ENCODE data around the gene AP2S1.
"Not testable (repeated sequence)": the region's sequence is repeated elsewhere in the genome, so short reads cannot be mapped to it uniquely, and the experiment has no call there.

AP2S1 gene

DNA sequence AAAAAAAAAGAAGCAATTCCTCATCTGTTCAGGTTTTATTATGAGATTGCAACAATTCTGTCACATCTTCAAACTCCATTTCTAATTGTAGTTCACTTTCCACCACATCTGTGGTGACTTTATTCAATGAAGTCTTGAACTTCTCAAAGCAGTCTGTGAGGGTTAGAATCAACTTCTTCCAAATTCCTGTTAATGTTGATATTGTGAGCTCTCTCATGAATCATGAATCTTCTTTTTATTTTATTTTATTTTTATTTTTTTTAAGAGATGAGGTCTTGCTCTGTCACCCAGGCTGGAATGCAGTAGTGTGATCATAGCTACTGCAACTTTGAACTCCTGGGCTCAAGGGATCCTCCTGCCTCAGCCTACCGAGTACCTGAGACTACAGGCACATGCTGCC is 29.8 kb upstream of the AP2S1 start:
- in situ Hi-C loops (cut with HindIII; ENCODE audit: low sequenced_read_pairs), result no loop called here
- no peak for DNase-seq (ENCODE audit: low read depth)
- no peak overlapping the region for H3K4me3 ChIP-seq (ENCODE audit: low read depth, low read length)
- TF ChIP-seq, protein P1, sequence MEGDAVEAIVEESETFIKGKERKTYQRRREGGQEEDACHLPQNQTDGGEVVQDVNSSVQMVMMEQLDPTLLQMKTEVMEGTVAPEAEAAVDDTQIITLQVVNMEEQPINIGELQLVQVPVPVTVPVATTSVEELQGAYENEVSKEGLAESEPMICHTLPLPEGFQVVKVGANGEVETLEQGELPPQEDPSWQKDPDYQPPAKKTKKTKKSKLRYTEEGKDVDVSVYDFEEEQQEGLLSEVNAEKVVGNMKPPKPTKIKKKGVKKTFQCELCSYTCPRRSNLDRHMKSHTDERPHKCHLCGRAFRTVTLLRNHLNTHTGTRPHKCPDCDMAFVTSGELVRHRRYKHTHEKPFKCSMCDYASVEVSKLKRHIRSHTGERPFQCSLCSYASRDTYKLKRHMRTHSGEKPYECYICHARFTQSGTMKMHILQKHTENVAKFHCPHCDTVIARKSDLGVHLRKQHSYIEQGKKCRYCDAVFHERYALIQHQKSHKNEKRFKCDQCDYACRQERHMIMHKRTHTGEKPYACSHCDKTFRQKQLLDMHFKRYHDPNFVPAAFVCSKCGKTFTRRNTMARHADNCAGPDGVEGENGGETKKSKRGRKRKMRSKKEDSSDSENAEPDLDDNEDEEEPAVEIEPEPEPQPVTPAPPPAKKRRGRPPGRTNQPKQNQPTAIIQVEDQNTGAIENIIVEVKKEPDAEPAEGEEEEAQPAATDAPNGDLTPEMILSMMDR (IDR thresholded peaks at IDR 0.05; ENCODE audit: low read depth, low read length, missing control alignments), result no peak

GRCh38 chr19:46878613-46879375 is 28.1 kb upstream of the AP2S1 start:
- TF ChIP-seq, protein P1 (IDR thresholded peaks at IDR 0.05; ENCODE audit: low read depth, low read length, missing control alignments), result no peak
- in situ Hi-C loops (cut with HindIII; ENCODE audit: low sequenced_read_pairs), result no loop called here
- no peak overlapping the region for H3K4me3 ChIP-seq (ENCODE audit: low read depth, low read length)
- DNase-seq (ENCODE audit: low read depth), result peak; percentile 76

DNA sequence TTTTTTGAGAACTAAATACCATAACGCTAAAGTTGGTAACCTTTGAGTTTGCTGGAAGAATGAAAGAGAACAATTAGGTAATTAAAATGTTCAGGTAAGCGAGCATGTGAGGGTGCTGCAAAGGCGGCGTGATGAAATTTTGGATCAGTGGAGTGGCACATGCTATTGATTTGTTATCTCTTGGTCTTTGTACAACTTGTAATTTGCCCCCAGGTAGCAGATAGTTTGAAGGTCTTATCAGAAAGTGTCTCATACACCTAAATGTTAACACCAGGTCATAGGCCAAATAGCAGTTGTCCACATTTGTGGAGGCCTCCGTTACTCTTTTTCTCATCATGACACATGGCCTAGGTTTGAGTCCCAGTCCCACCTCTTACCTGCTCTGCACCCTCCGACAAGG is 25.0 kb upstream of the AP2S1 start:
- in situ Hi-C loops (cut with HindIII; ENCODE audit: low sequenced_read_pairs), result no loop called here
- no peak for DNase-seq (ENCODE audit: low read depth)
- TF ChIP-seq, protein P1 (IDR thresholded peaks at IDR 0.05; ENCODE audit: low read depth, low read length, missing control alignments), result no peak
- no peak overlapping the region for H3K4me3 ChIP-seq (ENCODE audit: low read depth, low read length)

DNA sequence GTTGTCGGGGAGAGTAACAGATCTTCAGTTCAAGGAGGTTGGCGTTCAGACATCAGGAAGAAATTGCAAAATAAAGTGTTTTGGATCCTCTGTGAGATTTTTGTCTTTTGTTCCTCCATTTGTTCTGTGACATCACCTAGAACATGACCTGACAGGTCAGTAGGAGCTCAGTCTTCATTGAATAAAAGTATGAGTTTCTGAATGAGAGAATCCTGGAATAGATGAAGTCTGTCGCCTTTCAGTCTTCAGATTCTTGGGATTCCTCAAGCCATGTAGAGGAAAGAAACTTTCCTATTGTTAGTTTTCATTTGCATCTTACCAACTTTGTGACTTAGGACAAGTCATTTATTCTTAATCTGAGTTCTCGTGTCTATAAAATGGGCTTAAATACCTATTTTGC is 24.6 kb upstream of the AP2S1 start:
- no peak for DNase-seq (ENCODE audit: low read depth)
- TF ChIP-seq, protein P1 (IDR thresholded peaks at IDR 0.05; ENCODE audit: low read depth, low read length, missing control alignments), result no peak
- H3K4me3 ChIP-seq (ENCODE audit: low read depth, low read length), result no peak overlapping the region
- in situ Hi-C loops (cut with HindIII; ENCODE audit: low sequenced_read_pairs), result no loop called here

GRCh38 chr19:46872967-46873366 is 22.3 kb upstream of the AP2S1 start:
- DNase-seq (ENCODE audit: low read depth), result no peak
- TF ChIP-seq, protein P1 (IDR thresholded peaks at IDR 0.05; ENCODE audit: low read depth, low read length, missing control alignments), result no peak
- H3K4me3 ChIP-seq (ENCODE audit: low read depth, low read length), result no peak overlapping the region
- in situ Hi-C loops (cut with HindIII; ENCODE audit: low sequenced_read_pairs), result no loop called here

- DNase-seq (ENCODE audit: low read depth); H3K4me3 ChIP-seq (ENCODE audit: low read depth, low read length); in situ Hi-C loops (cut with HindIII; ENCODE audit: low sequenced_read_pairs): not testable (repeated sequence)
Observed at GRCh38 chr19:46871173-46871572, 20.5 kb upstream of the AP2S1 start.

GRCh38 chr19:46868025-46868802 is 17.6 kb upstream of the AP2S1 start:
- no peak overlapping the region for H3K4me3 ChIP-seq (ENCODE audit: low read depth, low read length)
- in situ Hi-C loops (cut with HindIII; ENCODE audit: low sequenced_read_pairs), result no loop called here
- no peak for DNase-seq (ENCODE audit: low read depth)
- TF ChIP-seq, protein P1 (IDR thresholded peaks at IDR 0.05; ENCODE audit: low read depth, low read length, missing control alignments), result no peak
